ENCODE data around the gene APPL1. TPM values are rescaled to one million over a fixed set of nuclear protein-coding genes. Genes with fewer than 3 reads are reported as not detected.
A peak's percentile ranks its signal among the peaks of the same experiment; 100 is the strongest.
"Not testable (repeated sequence)": the region's sequence is repeated elsewhere in the genome, so short reads cannot be mapped to it uniquely, and the experiment has no call there.

Gene APPL1
- total RNA-seq, 2 experiments from 2014 or later = 38.4 to 39.4 TPM

- ChIA-PET POLR2A (no interaction called here), CTCF (no interaction called here)
- peak; percentile 55 for ATAC-seq
- H3K27me3 Mint-ChIP-seq = no peaks in the 10 kb centered on the region
- no peak overlapping the region for H3K27ac Mint-ChIP-seq
- intact Hi-C loops (cut with DNase I, micrococcal nuclease) = no loop called here
- DNase-seq = no peak
- H3K4me1 Mint-ChIP-seq = no peaks in the 10 kb centered on the region
- H3K4me3 Mint-ChIP-seq = no peak overlapping the region
- peaks cover 13% of the 10 kb centered on the region for H3K36me3 Mint-ChIP-seq (ENCODE audit: low read depth)
- H3K9me3 Mint-ChIP-seq (ENCODE audit: low read depth) = peaks cover 3% of the 10 kb centered on the region
Observed at GRCh38 chr3:57274845-57275244, 47.3 kb downstream of the APPL1 start.

- H3K36me3 Mint-ChIP-seq (ENCODE audit: low read depth) = peaks cover 12% of the 10 kb centered on the region
- DNase-seq (no peak), ATAC-seq (no peak)
- CTCF ChIA-PET = no interaction called here
- POLR2A ChIA-PET = no interaction called here
- intact Hi-C loops (cut with DNase I, micrococcal nuclease) = no loop called here
- no peak overlapping the region for H3K27ac Mint-ChIP-seq
- no peaks in the 10 kb centered on the region for H3K27me3 Mint-ChIP-seq
- H3K9me3 Mint-ChIP-seq (ENCODE audit: low read depth) = peaks cover 5% of the 10 kb centered on the region
- H3K4me1 Mint-ChIP-seq = no peaks in the 10 kb centered on the region
- H3K4me3 Mint-ChIP-seq = no peak overlapping the region
Observed at GRCh38 chr3:57275393-57275792, 47.9 kb downstream of the APPL1 start.

GRCh38 chr3:57278237-57278636 lies 50.7 kb downstream of the APPL1 start:
- DNase-seq (no peak), ATAC-seq (no peak)
- H3K4me1 Mint-ChIP-seq = no peaks in the 10 kb centered on the region
- H3K4me3 Mint-ChIP-seq = no peak overlapping the region
- no peak overlapping the region for H3K27ac Mint-ChIP-seq
- ChIA-PET CTCF (no interaction called here), POLR2A (no interaction called here)
- H3K27me3 Mint-ChIP-seq = no peaks in the 10 kb centered on the region
- H3K9me3 Mint-ChIP-seq (ENCODE audit: low read depth) = peaks cover 8% of the 10 kb centered on the region
- intact Hi-C loops (cut with DNase I, micrococcal nuclease) = no loop called here
- peaks cover 5% of the 10 kb centered on the region for H3K36me3 Mint-ChIP-seq (ENCODE audit: low read depth)

GRCh38 chr3:57279685-57280084 lies 52.2 kb downstream of the APPL1 start:
- Mint-ChIP-seq H3K27me3 (no peaks in the 10 kb centered on the region), H3K9me3 (ENCODE audit: low read depth) (peaks cover 8% of the 10 kb centered on the region), H3K27ac (no peak overlapping the region), H3K36me3 (ENCODE audit: low read depth) (no peaks in the 10 kb centered on the region), H3K4me3 (no peak overlapping the region), H3K4me1 (no peaks in the 10 kb centered on the region)
- ChIA-PET CTCF (no interaction called here), POLR2A (no interaction called here)
- intact Hi-C loops (cut with DNase I, micrococcal nuclease) = no loop called here
- DNase-seq = no peak
- no peak for ATAC-seq

- no peak overlapping the region for H3K4me3 Mint-ChIP-seq
- POLR2A ChIA-PET = interaction anchor here (0.8 kb wide), 1 partner anchor 103 kb away, joined by 3 read pairs; no protein-coding TSS in a partner anchor
- CTCF ChIA-PET = no interaction called here
Observed at GRCh38 chr3:57281715-57282114, 54.2 kb downstream of the APPL1 start.

GRCh38 chr3:57283334-57283733 lies 55.8 kb downstream of the APPL1 start:
- Mint-ChIP-seq H3K9me3 (ENCODE audit: low read depth) (peaks cover 11% of the 10 kb centered on the region), H3K27ac (no peak overlapping the region), H3K27me3 (peaks cover 5% of the 10 kb centered on the region), H3K36me3 (ENCODE audit: low read depth) (peaks cover 3% of the 10 kb centered on the region), H3K4me3 (no peak overlapping the region), H3K4me1 (no peaks in the 10 kb centered on the region)
- no peak for ATAC-seq
- CTCF ChIA-PET = no interaction called here
- intact Hi-C loops (cut with DNase I, micrococcal nuclease) = no loop called here
- DNase-seq = no peak
- POLR2A ChIA-PET = no interaction called here

More at GRCh38 chr3:57281715-57282114, 54.2 kb downstream of the APPL1 start:
- Mint-ChIP-seq H3K27ac (no peak overlapping the region), H3K9me3 (ENCODE audit: low read depth) (peaks cover 11% of the 10 kb centered on the region), H3K36me3 (ENCODE audit: low read depth) (peaks cover 2% of the 10 kb centered on the region), H3K27me3 (peaks cover 3% of the 10 kb centered on the region), H3K4me1 (no peaks in the 10 kb centered on the region)
- intact Hi-C loops (cut with DNase I, micrococcal nuclease) = no loop called here
- no peak for DNase-seq
- ATAC-seq = peak; percentile 75

GRCh38 chr3:57287205-57287604 lies 59.7 kb downstream of the APPL1 start:
- ChIA-PET CTCF (interaction anchor here (0.7 kb wide), 1 partner anchor 880 kb away, joined by 3 read pairs; no protein-coding TSS in a partner anchor), POLR2A (interaction anchor here (0.6 kb wide), 1 partner anchor 13 kb away, joined by 3 read pairs; no protein-coding TSS in a partner anchor)
- Mint-ChIP-seq H3K27ac (no peak overlapping the region), H3K4me3 (no peak overlapping the region), H3K9me3 (ENCODE audit: low read depth) (peaks cover 2% of the 10 kb centered on the region), H3K36me3 (ENCODE audit: low read depth) (peaks cover 3% of the 10 kb centered on the region), H3K27me3 (peaks cover 13% of the 10 kb centered on the region), H3K4me1 (no peaks in the 10 kb centered on the region)
- ATAC-seq (no peak), DNase-seq (no peak)
- intact Hi-C loops (cut with DNase I, micrococcal nuclease) = no loop called here

GRCh38 chr3:57288403-57288802 lies 60.9 kb downstream of the APPL1 start:
- Mint-ChIP-seq H3K9me3 (ENCODE audit: low read depth) (peaks cover 2% of the 10 kb centered on the region), H3K27ac (no peak overlapping the region), H3K4me3 (no peak overlapping the region), H3K4me1 (no peaks in the 10 kb centered on the region), H3K27me3 (peaks cover 15% of the 10 kb centered on the region), H3K36me3 (ENCODE audit: low read depth) (peaks cover 3% of the 10 kb centered on the region)
- intact Hi-C loops (cut with DNase I, micrococcal nuclease) = no loop called here
- DNase-seq = no peak
- CTCF ChIA-PET = no interaction called here
- POLR2A ChIA-PET = no interaction called here
- no peak for ATAC-seq

GRCh38 chr3:57292159-57292896 lies 64.8 kb downstream of the APPL1 start, which contains the start of gene ASB14:
TSS of gene ASB14 (minus strand) at chr3:57292685. CDS start at chr3:57292033, 652 bp downstream.
- H3K27ac Mint-ChIP-seq = no peak within 1 kb of the TSS
- H3K9me3 Mint-ChIP-seq (ENCODE audit: low read depth) = no peaks in the 10 kb centered on the region
- no peaks in the 10 kb centered on the region for H3K4me1 Mint-ChIP-seq
- H3K4me3 Mint-ChIP-seq = no peak within 1 kb of the TSS
- H3K27me3 Mint-ChIP-seq = peaks cover 14% of the 10 kb centered on the region
- intact Hi-C loops (cut with DNase I, micrococcal nuclease) = no loop called here
- no peak for ATAC-seq
- ChIA-PET CTCF (no interaction called here), POLR2A (no interaction called here)
- DNase-seq = no peak
- no peaks in the 10 kb centered on the region for H3K36me3 Mint-ChIP-seq (ENCODE audit: low read depth)

GRCh38 chr3:57292897-57293526 lies 65.5 kb downstream of the APPL1 start:
- Mint-ChIP-seq H3K9me3 (ENCODE audit: low read depth) (no peaks in the 10 kb centered on the region), H3K36me3 (ENCODE audit: low read depth) (no peaks in the 10 kb centered on the region), H3K27me3 (peaks cover 15% of the 10 kb centered on the region), H3K27ac (no peak overlapping the region), H3K4me3 (no peak overlapping the region), H3K4me1 (no peaks in the 10 kb centered on the region)
- POLR2A ChIA-PET = no interaction called here
- CTCF ChIA-PET = no interaction called here
- DNase-seq (no peak), ATAC-seq (no peak)
- intact Hi-C loops (cut with DNase I, micrococcal nuclease) = no loop called here

- ATAC-seq = peak; percentile 82
- POLR2A ChIA-PET = no interaction called here
- DNase-seq = peak; percentile 39
Observed at GRCh38 chr3:57298041-57298440, 70.5 kb downstream of the APPL1 start.

GRCh38 chr3:57303520-57303919 lies 76.0 kb downstream of the APPL1 start:
- DNase-seq; H3K4me3 Mint-ChIP-seq; H3K27ac Mint-ChIP-seq; POLR2A ChIA-PET; ATAC-seq; intact Hi-C loops (cut with DNase I, micrococcal nuclease); H3K27me3 Mint-ChIP-seq; H3K9me3 Mint-ChIP-seq (ENCODE audit: low read depth); H3K4me1 Mint-ChIP-seq; H3K36me3 Mint-ChIP-seq (ENCODE audit: low read depth); CTCF ChIA-PET: not testable (repeated sequence)

More at GRCh38 chr3:57298041-57298440, 70.5 kb downstream of the APPL1 start:
- Mint-ChIP-seq H3K36me3 (ENCODE audit: low read depth) (no peaks in the 10 kb centered on the region), H3K4me3 (no peak overlapping the region), H3K27me3 (peaks cover 8% of the 10 kb centered on the region), H3K9me3 (ENCODE audit: low read depth) (no peaks in the 10 kb centered on the region), H3K27ac (no peak overlapping the region), H3K4me1 (no peaks in the 10 kb centered on the region)
- intact Hi-C loops (cut with DNase I, micrococcal nuclease) = no loop called here
- CTCF ChIA-PET = interaction anchor here (0.7 kb wide), 1 partner anchor 1008 kb away, joined by 3 read pairs; the partner anchor contains the start of genes HTD2 and RPP14
